H9 (cell line): ENCODE measurements around the gene DPF3. TPM values are rescaled to one million over a fixed set of nuclear protein-coding genes. Genes with fewer than 3 reads are reported as not detected.

Experiments used
- DNase-seq: peaks from one replicate; pipeline ENCODE4 v3.0.0-alpha.2; 2017
- H2AFZ ChIP-seq: one replicate; pipeline ENCODE4 v1.6.1; 2013; ENCODE audit warnings: mild to moderate bottlenecking, low read length, control low read depth, moderate library complexity
- H2AK5ac ChIP-seq: 2 replicates; pipeline ENCODE4 v1.6.1; 2013; ENCODE audit warnings: low read length, control low read depth, mixed read lengths; ENCODE audit not compliant: insufficient read length
- H2BK120ac ChIP-seq: one replicate; pipeline ENCODE4 v1.6.1; 2013; ENCODE audit warnings: low read depth, mild to moderate bottlenecking, low read length, control low read depth, inconsistent platforms; ENCODE audit not compliant: poor library complexity, severe bottlenecking
- H2BK12ac ChIP-seq: 2 replicates; pipeline ENCODE4 v1.6.1; 2013; ENCODE audit warnings: low read length, control low read depth, mixed read lengths, low read depth; ENCODE audit not compliant: insufficient read length
- H2BK15ac ChIP-seq: 2 replicates; pipeline ENCODE4 v1.6.1; 2013; ENCODE audit warnings: low read depth, low read length, control low read depth
- H2BK20ac ChIP-seq: one replicate; pipeline ENCODE4 v1.6.1; 2013; ENCODE audit warnings: low read depth, mild to moderate bottlenecking, low read length, control low read depth, inconsistent platforms; ENCODE audit not compliant: poor library complexity, severe bottlenecking
- H2BK5ac ChIP-seq: 2 replicates; pipeline ENCODE4 v1.6.1; 2013; ENCODE audit warnings: low read length, control low read depth, mixed read lengths; ENCODE audit not compliant: insufficient read length
- H3K14ac ChIP-seq: 2 replicates; pipeline ENCODE4 v1.6.1; 2013; ENCODE audit warnings: low read length, control low read depth; ENCODE audit not compliant: insufficient read depth
- H3K18ac ChIP-seq: 2 replicates; pipeline ENCODE4 v1.6.1; 2013; ENCODE audit warnings: low read depth, mild to moderate bottlenecking, mixed read lengths, low read length, control low read depth; ENCODE audit not compliant: insufficient read length
- H3K23ac ChIP-seq: 2 replicates; pipeline ENCODE4 v1.6.1; 2013; ENCODE audit warnings: low read length, control low read depth, mixed read lengths, low read depth; ENCODE audit not compliant: insufficient read length
- H3K23me2 ChIP-seq: 2 replicates; pipeline ENCODE4 v1.6.1; 2013; ENCODE audit warnings: low read depth, mild to moderate bottlenecking, mixed read lengths, low read length, control low read depth; ENCODE audit not compliant: insufficient read length, poor library complexity, severe bottlenecking
- H3K27ac ChIP-seq: 2 replicates; pipeline ENCODE4 v1.5.1; 2013; ENCODE audit warnings: low read length, control low read depth, mixed read lengths, low read depth; ENCODE audit not compliant: insufficient read length
- H3K27me3 ChIP-seq: 2 replicates; pipeline ENCODE4 v1.6.1; 2013; ENCODE audit warnings: low read length, control low read depth, inconsistent platforms; ENCODE audit not compliant: insufficient read depth
- H3K4ac ChIP-seq: 2 replicates; pipeline ENCODE4 v1.6.1; 2013; ENCODE audit warnings: low read depth, mild to moderate bottlenecking, control low read depth, inconsistent platforms, low read length, moderate library complexity
- H3K4me1 ChIP-seq: 2 replicates; pipeline ENCODE4 v1.6.1; 2013; ENCODE audit warnings: low read length, control low read depth, inconsistent platforms; ENCODE audit not compliant: insufficient read depth
- H3K4me2 ChIP-seq: 2 replicates; pipeline ENCODE4 v1.6.1; 2013; ENCODE audit warnings: low read length, control low read depth, mixed read lengths; ENCODE audit not compliant: insufficient read length, insufficient read depth
- H3K56ac ChIP-seq: 2 replicates; pipeline ENCODE4 v1.6.1; 2013; ENCODE audit warnings: low read depth, mild to moderate bottlenecking, mixed read lengths, low read length, control low read depth; ENCODE audit not compliant: insufficient read length
- H3K79me1 ChIP-seq: 2 replicates; pipeline ENCODE4 v1.6.1; 2013; ENCODE audit warnings: low read depth, mild to moderate bottlenecking, moderate library complexity, low read length, control low read depth, inconsistent platforms; ENCODE audit not compliant: insufficient read depth, poor library complexity, severe bottlenecking
- H3K79me2 ChIP-seq: 2 replicates; pipeline ENCODE4 v1.6.1; 2013; ENCODE audit warnings: low read length, control low read depth, inconsistent platforms; ENCODE audit not compliant: insufficient read depth
- H3K9ac ChIP-seq: 2 replicates; pipeline ENCODE4 v1.6.1; 2013; ENCODE audit warnings: low read length, control low read depth, mixed read lengths; ENCODE audit not compliant: insufficient read length; ENCODE audit errors: extremely low read depth
- H3K9me3 ChIP-seq: one replicate; pipeline ENCODE4 v1.6.1; 2013; ENCODE audit warnings: low read depth, low read length, inconsistent platforms; ENCODE audit not compliant: control insufficient read depth
- H3T11ph ChIP-seq: one replicate; pipeline ENCODE4 v1.6.1; 2013; ENCODE audit warnings: mild to moderate bottlenecking, low read length, control low read depth, inconsistent platforms
- H4K20me1 ChIP-seq: one replicate; pipeline ENCODE4 v1.6.1; 2013; ENCODE audit not compliant: control insufficient read depth, insufficient read length, insufficient read depth
- H4K5ac ChIP-seq: 2 replicates; pipeline ENCODE4 v1.6.1; 2013; ENCODE audit warnings: low read depth, mild to moderate bottlenecking, mixed read lengths, low read length, control low read depth; ENCODE audit not compliant: insufficient read length
- H4K8ac ChIP-seq: replicated peaks from 2 replicates; pipeline ENCODE4 v1.6.1; 2013; ENCODE audit warnings: low read length, control low read depth, mixed read lengths, low read depth; ENCODE audit not compliant: insufficient read length
- H4K91ac ChIP-seq: 2 replicates; pipeline ENCODE4 v1.6.1; 2013; ENCODE audit warnings: low read depth, mild to moderate bottlenecking, moderate library complexity, mixed read lengths, low read length, control low read depth; ENCODE audit not compliant: insufficient read length
- H3K27ac Mint-ChIP-seq, 3 experiments: 2 replicates in 2 of 3; 3 replicates in 1 of 3; pipeline ENCODE4 v1.8.0; 2020 to 2021; ENCODE audit warnings: mixed read lengths in 3 of 3, mild to moderate bottlenecking in 1 of 3, moderate library complexity in 1 of 3
- H3K27me3 Mint-ChIP-seq: 2 replicates; pipeline ENCODE4 v1.8.0; 2021; ENCODE audit warnings: low read depth, mild to moderate bottlenecking, moderate library complexity, mixed read lengths
- H3K36me3 Mint-ChIP-seq, 3 experiments: 2 replicates in 2 of 3; 3 replicates in 1 of 3; pipeline ENCODE4 v1.8.0; 2020 to 2021; ENCODE audit warnings: low read depth in 3 of 3, mixed read lengths in 3 of 3; ENCODE audit not compliant: insufficient read depth in 1 of 3
- H3K4me1 Mint-ChIP-seq, 2 experiments: 2 replicates each; pipeline ENCODE4 v1.8.0; 2020; ENCODE audit warnings: mixed read lengths in 2 of 2
- H3K4me3 Mint-ChIP-seq, 2 experiments: 2 replicates in 1 of 2; 3 replicates in 1 of 2; pipeline ENCODE4 v1.8.0; 2020 to 2021; ENCODE audit warnings: mild to moderate bottlenecking in 2 of 2, mixed read lengths in 2 of 2, moderate library complexity in 1 of 2
- H3K9me3 Mint-ChIP-seq, 2 experiments: 2 replicates in 1 of 2; 3 replicates in 1 of 2; pipeline ENCODE4 v1.8.0; 2020; ENCODE audit warnings: mild to moderate bottlenecking in 2 of 2, mixed read lengths in 2 of 2, moderate library complexity in 1 of 2
- CTCF ChIP-seq: fragments of 200-600 bp; sonication (generic); conservative IDR thresholded peaks from 3 replicates; pipeline ENCODE4 v1.8.0; 2021; ENCODE audit warnings: antibody characterized with exemption, mild to moderate bottlenecking
- whole genome bisulfite sequencing: extraction: QIAGEN DNeasy Blood & Tissue Kit; methylation state at CpG from one replicate; pipeline ENCODE4 v1.1.7; 2013; ENCODE audit warnings: missing lambda C conversion rate, low lambda C conversion rate, mixed read lengths; ENCODE audit not compliant: insufficient read length; ENCODE audit errors: extremely low coverage; 5-methylcytosine and 5-hydroxymethylcytosine counted together
- total RNA-seq: library from RNA; stranded (reverse); gene quantifications from 2 replicates; pipeline ENCODE4 v1.2.1, GENCODE V29; 2021

DPF3 gene
- total RNA-seq, 1 experiment from 2014 or later, result not detected

GRCh38 chr14:72683787-72684186 is 210.1 kb downstream of the DPF3 start:
- Mint-ChIP-seq H3K27ac (no peak overlapping the region), H3K4me3 (no peak overlapping the region), H3K27me3 (peaks cover 3% of the 10 kb centered on the region), H3K9me3 (no peaks in the 10 kb centered on the region), H3K4me1 (peaks cover 11 to 20% of the 10 kb centered on the region in 2 experiments), H3K36me3 (no peaks in the 10 kb centered on the region)
- Histone ChIP-seq H3K79me2 (no peaks in the 10 kb centered on the region), H3K27me3 (no peaks in the 10 kb centered on the region), H3K9me3 (no peaks in the 10 kb centered on the region), H2AK5ac (no peak overlapping the region), H4K91ac (no peak overlapping the region), H2BK15ac (no peak overlapping the region), H2AFZ (no peak overlapping the region), H3K23ac (no peak overlapping the region), H3T11ph (no peak overlapping the region), H2BK12ac (no peak overlapping the region), H3K14ac (no peak overlapping the region), H4K8ac (no peak overlapping the region), H2BK20ac (no peak overlapping the region), H2BK5ac (no peak overlapping the region), H3K18ac (no peak overlapping the region), H3K79me1 (no peaks in the 10 kb centered on the region), H3K4me1 (no peaks in the 10 kb centered on the region), H2BK120ac (no peak overlapping the region), H3K9ac (no peak overlapping the region), H3K56ac (no peak overlapping the region), H3K23me2 (no peaks in the 10 kb centered on the region), H4K5ac (no peak overlapping the region), H4K20me1 (no peaks in the 10 kb centered on the region), H3K4ac (no peak overlapping the region), H3K4me2 (no peak overlapping the region), H3K27ac (no peak overlapping the region)
- no peak for DNase-seq
- TF ChIP-seq CTCF, result no peak
- WGBS, result no CpG with 5 or more reads among the region's 4 CpGs
